Fibroblast of the aortic adventitia (primary cell): ENCODE results near the gene MYH10. TPM values are rescaled to one million over a fixed set of nuclear protein-coding genes. Genes with fewer than 3 reads are reported as not detected.

ENCODE experiments used
- DNase-seq: peaks from one replicate; pipeline ENCODE4 v3.0.0-alpha.2; 2010; ENCODE audit warnings: low read depth
- H3K4me3 ChIP-seq: 2 replicates; pipeline ENCODE4 v1.5.1; 2011; ENCODE audit warnings: low read depth, mild to moderate bottlenecking, control low read depth, low read length, moderate library complexity
- total RNA-seq: library from RNA; depleted of rRNA; stranded (reverse); fragments of >200 nt; gene quantifications from 2 replicates; pipeline ENCODE4 v1.2.3, GENCODE V29; 2012; ENCODE audit warnings: low replicate concordance
- TF ChIP-seq, protein P1 (sequence below): IDR thresholded peaks from 2 replicates; pipeline ENCODE4 v1.5.1; 2011; ENCODE audit warnings: mild to moderate bottlenecking, low read length, control low read depth, inconsistent platforms; ENCODE audit not compliant: insufficient read depth

MYH10 gene
- total RNA-seq, 1 donor, result 85.7 TPM

- no peak overlapping the region for H3K4me3 ChIP-seq
- TF ChIP-seq, protein P1, sequence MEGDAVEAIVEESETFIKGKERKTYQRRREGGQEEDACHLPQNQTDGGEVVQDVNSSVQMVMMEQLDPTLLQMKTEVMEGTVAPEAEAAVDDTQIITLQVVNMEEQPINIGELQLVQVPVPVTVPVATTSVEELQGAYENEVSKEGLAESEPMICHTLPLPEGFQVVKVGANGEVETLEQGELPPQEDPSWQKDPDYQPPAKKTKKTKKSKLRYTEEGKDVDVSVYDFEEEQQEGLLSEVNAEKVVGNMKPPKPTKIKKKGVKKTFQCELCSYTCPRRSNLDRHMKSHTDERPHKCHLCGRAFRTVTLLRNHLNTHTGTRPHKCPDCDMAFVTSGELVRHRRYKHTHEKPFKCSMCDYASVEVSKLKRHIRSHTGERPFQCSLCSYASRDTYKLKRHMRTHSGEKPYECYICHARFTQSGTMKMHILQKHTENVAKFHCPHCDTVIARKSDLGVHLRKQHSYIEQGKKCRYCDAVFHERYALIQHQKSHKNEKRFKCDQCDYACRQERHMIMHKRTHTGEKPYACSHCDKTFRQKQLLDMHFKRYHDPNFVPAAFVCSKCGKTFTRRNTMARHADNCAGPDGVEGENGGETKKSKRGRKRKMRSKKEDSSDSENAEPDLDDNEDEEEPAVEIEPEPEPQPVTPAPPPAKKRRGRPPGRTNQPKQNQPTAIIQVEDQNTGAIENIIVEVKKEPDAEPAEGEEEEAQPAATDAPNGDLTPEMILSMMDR, result no peak
- DNase-seq, result no peak
Observed at GRCh38 chr17:8469964-8470363, 160.6 kb downstream of the MYH10 start.

DNA sequence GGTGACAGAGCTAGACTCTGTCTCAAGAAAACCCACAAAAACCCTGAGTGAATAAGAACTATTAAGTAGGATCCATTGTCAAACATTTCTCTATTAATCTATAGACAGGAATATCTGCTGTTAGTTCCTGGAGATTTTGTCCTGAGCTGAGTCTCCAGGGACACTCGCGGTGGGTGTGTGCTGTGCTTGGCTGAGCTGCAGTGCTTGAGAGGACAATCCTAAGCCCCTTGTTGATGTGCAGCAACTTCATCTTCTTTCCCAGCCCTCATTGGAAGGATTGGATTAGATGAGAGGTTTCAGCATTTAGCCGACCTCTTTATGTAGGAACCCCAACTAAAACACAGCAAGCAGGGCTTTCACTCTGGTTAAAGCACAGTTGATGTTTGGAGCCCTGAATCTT lies 161.5 kb downstream of the MYH10 start:
- TF ChIP-seq, protein P1, result no peak
- H3K4me3 ChIP-seq, result no peak overlapping the region
- no peak for DNase-seq

DNA sequence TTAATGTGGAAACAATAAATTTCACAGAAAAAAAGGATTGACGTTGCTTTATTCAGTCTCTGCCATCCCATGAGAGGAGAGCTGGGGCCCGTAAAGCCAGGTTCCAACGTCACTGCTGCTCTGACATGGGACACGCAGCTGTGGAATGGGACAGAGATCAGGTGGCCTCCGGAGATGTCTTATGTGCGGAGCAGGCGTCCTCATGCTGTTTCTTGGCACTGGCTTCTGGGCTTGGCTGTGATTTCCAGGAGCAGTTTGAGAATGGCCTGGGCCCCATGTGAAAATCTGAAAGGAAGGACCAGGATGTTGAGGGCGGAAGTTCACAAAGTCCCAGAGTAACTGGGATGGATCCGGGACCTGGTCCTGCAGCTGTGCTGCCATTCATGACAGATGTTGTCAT lies 162.4 kb downstream of the MYH10 start:
- TF ChIP-seq, protein P1, result no peak
- no peak overlapping the region for H3K4me3 ChIP-seq

GRCh38 chr17:8467527-8467926 lies 163.0 kb downstream of the MYH10 start:
- H3K4me3 ChIP-seq, result no peak overlapping the region
- TF ChIP-seq, protein P1, result no peak
- no peak for DNase-seq

More for the DNA sequence above, 162.4 kb downstream of the MYH10 start:
- DNase-seq, result no peak

- no peak for DNase-seq
- no peak overlapping the region for H3K4me3 ChIP-seq
- TF ChIP-seq, protein P1, result no peak
Observed at GRCh38 chr17:8466873-8467272, 163.7 kb downstream of the MYH10 start.

DNA sequence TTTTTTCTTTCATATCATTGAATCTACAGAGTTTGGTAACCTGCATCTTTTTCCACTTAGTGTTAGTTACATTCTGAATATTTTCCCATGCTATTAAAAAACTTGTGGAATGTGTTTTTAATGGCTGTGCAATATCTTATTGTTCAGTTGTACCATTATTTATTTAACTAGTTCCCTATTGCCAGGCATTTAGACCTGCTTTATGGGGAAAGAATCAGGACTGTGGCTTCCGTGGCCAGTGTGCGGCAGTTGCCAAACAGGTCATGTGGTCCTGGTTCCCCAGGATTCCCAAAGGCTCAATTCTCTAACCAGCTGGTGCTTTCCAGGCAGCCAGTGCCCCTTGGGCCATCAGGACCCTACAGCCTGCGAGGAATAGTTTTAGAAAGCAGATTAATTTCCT lies 164.1 kb downstream of the MYH10 start:
- DNase-seq, result peak; percentile 85
- no peak overlapping the region for H3K4me3 ChIP-seq
- TF ChIP-seq, protein P1, result no peak

DNA sequence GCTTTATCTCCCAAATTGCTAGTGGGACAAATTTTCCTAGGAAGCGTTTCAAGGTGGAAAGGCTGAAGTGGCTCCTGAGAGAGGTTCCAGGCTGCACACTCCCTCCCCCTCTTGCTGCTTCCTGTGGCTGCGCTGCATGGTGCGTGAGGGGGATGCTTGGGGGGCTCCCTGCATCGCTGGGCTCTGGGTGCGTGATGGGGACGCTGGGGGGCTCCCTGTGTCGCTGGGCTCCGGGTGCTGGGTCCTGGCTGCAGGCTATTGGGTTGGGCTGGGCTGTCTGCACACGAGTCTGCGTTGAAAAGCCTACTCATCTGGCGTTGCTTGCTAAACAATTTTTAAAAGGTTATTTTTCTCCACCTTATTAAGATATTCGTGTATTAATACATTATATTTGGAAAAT lies 164.8 kb downstream of the MYH10 start:
- no peak for DNase-seq
- TF ChIP-seq, protein P1, result no peak
- H3K4me3 ChIP-seq, result no peak overlapping the region
